Ishikawa (cell line): ENCODE measurements around the gene BTBD2.

Experiments
- CEBPB ChIP-seq: IDR thresholded peaks from 2 replicates; pipeline ENCODE4 v1.6.1; 2012
- CREB1 ChIP-seq: IDR thresholded peaks from 2 replicates; pipeline ENCODE4 v1.6.1; 2012; ENCODE audit warnings: low read depth
- EGR1 ChIP-seq: IDR thresholded peaks from 2 replicates; pipeline ENCODE4 v1.6.1; 2012
- EP300 ChIP-seq: IDR thresholded peaks from 2 replicates; pipeline ENCODE4 v1.6.1; 2012; ENCODE audit warnings: borderline replicate concordance
- FOXM1 ChIP-seq: IDR thresholded peaks from 2 replicates; pipeline ENCODE4 v1.6.1; 2012; ENCODE audit warnings: low read depth, borderline replicate concordance
- MAX ChIP-seq: IDR thresholded peaks from 2 replicates; pipeline ENCODE4 v1.6.1; 2012
- NFIC ChIP-seq: IDR thresholded peaks from 2 replicates; pipeline ENCODE4 v1.6.1; 2012
- RAD21 ChIP-seq: IDR thresholded peaks from 2 replicates; pipeline ENCODE4 v1.6.1; 2012; ENCODE audit warnings: low read depth
- TAF1 ChIP-seq: IDR thresholded peaks from 2 replicates; pipeline ENCODE4 v1.6.1; 2012; ENCODE audit warnings: low read depth, mild to moderate bottlenecking
- TCF12 ChIP-seq: IDR thresholded peaks from 2 replicates; pipeline ENCODE4 v1.6.1; 2012; ENCODE audit warnings: low read depth
- TEAD4 ChIP-seq: IDR thresholded peaks from 2 replicates; pipeline ENCODE4 v1.6.1; 2012
- YY1 ChIP-seq: IDR thresholded peaks from 2 replicates; pipeline ENCODE4 v1.6.1; 2012; ENCODE audit warnings: low read depth
- ZBTB7A ChIP-seq: IDR thresholded peaks from 2 replicates; pipeline ENCODE4 v1.6.1; 2012; ENCODE audit warnings: low read depth
- TF ChIP-seq, protein P1 (sequence below): IDR thresholded peaks from 2 replicates; pipeline ENCODE4 v1.6.1; 2012; ENCODE audit warnings: low read depth, mild to moderate bottlenecking
- TF ChIP-seq, protein P2 (sequence below): IDR thresholded peaks from 2 replicates; pipeline ENCODE4 v1.6.1; 2012

Gene BTBD2

GRCh38 chr19:2021453-2022140 is 6.1 kb upstream of the BTBD2 start:
- TF ChIP-seq TEAD4 (no peak), TCF12 (no peak), TAF1 (no peak)

DNA sequence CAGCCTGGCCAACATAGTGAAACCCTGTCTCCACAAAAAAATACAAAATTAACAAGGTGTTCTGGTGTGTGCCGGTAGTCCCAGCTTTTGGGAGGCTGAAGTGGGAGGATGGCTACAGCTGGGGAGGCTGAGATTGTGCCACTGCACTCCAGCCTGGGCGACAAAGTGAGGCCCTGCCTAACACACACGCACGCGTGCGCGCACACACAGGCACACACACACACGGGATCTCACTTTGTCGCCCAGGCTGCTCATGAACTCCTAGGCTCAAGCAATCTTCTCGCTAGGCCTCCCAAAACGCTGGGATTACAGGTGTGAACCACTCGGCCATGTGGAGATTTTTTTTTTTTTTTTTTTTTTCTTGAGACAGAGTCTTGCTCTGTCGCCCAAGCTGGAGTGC is 3.2 kb upstream of the BTBD2 start:
- TF ChIP-seq EP300 = no peak
- no peak for TF ChIP-seq NFIC
- TF ChIP-seq TEAD4 = no peak
- no peak for TF ChIP-seq EGR1
- TF ChIP-seq MAX = no peak
- TF ChIP-seq YY1 = no peak
- no peak for TF ChIP-seq TCF12
- TF ChIP-seq, protein P1, sequence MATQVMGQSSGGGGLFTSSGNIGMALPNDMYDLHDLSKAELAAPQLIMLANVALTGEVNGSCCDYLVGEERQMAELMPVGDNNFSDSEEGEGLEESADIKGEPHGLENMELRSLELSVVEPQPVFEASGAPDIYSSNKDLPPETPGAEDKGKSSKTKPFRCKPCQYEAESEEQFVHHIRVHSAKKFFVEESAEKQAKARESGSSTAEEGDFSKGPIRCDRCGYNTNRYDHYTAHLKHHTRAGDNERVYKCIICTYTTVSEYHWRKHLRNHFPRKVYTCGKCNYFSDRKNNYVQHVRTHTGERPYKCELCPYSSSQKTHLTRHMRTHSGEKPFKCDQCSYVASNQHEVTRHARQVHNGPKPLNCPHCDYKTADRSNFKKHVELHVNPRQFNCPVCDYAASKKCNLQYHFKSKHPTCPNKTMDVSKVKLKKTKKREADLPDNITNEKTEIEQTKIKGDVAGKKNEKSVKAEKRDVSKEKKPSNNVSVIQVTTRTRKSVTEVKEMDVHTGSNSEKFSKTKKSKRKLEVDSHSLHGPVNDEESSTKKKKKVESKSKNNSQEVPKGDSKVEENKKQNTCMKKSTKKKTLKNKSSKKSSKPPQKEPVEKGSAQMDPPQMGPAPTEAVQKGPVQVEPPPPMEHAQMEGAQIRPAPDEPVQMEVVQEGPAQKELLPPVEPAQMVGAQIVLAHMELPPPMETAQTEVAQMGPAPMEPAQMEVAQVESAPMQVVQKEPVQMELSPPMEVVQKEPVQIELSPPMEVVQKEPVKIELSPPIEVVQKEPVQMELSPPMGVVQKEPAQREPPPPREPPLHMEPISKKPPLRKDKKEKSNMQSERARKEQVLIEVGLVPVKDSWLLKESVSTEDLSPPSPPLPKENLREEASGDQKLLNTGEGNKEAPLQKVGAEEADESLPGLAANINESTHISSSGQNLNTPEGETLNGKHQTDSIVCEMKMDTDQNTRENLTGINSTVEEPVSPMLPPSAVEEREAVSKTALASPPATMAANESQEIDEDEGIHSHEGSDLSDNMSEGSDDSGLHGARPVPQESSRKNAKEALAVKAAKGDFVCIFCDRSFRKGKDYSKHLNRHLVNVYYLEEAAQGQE = no peak
- no peak for TF ChIP-seq FOXM1
- no peak for TF ChIP-seq CEBPB
- TF ChIP-seq, protein P2, sequence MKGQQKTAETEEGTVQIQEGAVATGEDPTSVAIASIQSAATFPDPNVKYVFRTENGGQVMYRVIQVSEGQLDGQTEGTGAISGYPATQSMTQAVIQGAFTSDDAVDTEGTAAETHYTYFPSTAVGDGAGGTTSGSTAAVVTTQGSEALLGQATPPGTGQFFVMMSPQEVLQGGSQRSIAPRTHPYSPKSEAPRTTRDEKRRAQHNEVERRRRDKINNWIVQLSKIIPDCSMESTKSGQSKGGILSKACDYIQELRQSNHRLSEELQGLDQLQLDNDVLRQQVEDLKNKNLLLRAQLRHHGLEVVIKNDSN = no peak
- TF ChIP-seq RAD21 = no peak
- TF ChIP-seq CREB1 = no peak
- TF ChIP-seq TAF1 = no peak
- no peak for TF ChIP-seq ZBTB7A

DNA sequence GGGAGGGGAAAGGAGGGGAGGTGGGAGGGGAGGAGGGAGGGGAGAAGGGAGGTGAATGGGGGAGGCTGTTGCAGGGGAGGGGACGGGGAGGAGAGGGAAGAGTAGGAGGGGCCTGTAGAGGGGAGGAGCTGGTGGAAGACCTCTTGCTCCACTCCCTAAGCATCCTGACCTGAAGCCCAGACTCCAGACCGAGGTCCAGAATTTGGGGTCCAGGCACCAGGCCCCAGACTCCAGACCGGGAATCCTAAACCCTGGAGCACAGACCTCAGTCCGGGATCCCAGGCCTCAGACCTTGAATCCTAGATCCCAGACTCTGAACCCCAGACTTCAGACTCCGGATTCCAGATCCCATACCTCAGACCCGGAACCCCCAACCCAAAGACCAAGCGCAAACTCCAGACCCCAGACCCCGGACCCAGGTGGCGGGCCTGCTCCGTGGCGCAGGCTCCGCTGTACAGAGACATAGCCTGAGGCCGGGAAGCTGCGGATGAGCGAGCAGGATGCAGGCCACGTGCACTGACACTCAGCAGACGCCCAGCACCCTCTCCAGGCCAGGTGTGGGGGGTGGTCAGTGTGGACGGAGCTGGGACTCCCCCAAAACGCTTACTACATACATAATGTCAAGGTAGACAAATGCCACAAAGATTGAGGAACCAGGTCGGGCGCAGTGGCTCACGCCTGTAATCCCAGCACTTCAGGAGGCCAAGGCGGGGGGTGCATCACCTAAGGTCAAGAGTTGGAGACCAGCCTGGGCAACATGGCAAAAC is 710 bp upstream of the BTBD2 start:
- no peak for TF ChIP-seq NFIC
- TF ChIP-seq EP300 = no peak
- TF ChIP-seq FOXM1 = no peak
- TF ChIP-seq, protein P1 = no peak
- no peak for TF ChIP-seq EGR1
- TF ChIP-seq CEBPB = no peak
- TF ChIP-seq TEAD4 = no peak
- TF ChIP-seq, protein P2 = no peak
- no peak for TF ChIP-seq MAX
- no peak for TF ChIP-seq YY1
- TF ChIP-seq RAD21 = no peak
- TF ChIP-seq TCF12 = no peak
- no peak for TF ChIP-seq ZBTB7A
- no peak for TF ChIP-seq TAF1
- TF ChIP-seq CREB1 = no peak

DNA sequence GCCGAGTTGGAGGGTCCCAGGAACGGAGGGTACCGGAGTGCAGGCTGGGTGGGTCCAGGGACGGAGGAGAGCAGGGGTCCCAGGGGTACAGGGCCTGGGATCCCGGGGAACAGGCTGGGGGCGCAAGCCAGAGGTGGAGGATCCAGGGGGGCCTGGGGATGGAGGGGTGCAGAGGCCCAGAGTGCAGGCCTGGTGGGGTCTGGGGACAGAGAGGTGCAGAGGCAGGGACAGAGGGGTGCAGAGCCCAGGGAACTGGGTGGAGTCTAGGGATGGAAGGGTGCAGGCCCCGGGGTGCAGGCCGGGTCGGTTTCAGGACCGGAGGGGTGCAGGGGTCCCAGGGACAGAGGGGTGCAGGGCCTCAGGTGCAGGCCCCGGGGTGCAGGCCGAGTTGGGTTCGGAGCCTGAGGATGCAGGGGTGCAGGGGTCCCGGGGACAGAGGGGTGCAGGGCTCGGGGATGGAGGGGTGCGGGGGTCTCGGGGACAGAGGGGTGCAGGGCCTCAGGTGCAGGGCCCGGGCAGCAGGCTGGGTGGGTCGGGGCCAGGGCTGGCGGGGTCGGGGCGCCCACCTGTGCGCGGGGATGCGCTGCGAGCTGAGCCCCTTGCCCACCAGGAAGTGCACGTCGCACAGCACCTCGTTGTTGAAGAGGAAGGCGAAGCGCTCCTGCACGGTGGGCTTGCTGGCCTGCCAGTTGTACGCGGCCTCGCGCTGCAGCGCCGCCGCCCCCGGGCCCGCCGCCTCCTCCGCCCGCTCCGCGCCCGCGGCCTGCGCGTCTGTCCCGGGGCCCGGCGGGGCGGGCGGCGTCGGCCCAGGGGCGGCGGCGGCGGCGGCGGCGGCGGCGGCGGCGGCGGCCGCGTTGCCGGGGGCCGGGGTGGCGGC is 545 bp downstream of the BTBD2 start:
- TF ChIP-seq CEBPB (no peak), CREB1 (no peak), NFIC (no peak), ZBTB7A (no peak)

- no peak for TF ChIP-seq ZBTB7A
- TF ChIP-seq EP300 = no peak
- TF ChIP-seq CREB1 = no peak
- no peak for TF ChIP-seq CEBPB
- no peak for TF ChIP-seq YY1
- TF ChIP-seq, protein P2 = no peak
- no peak for TF ChIP-seq TCF12
- TF ChIP-seq FOXM1 = no peak
- TF ChIP-seq TEAD4 = no peak
Observed at GRCh38 chr19:2014131-2014571, 1.4 kb downstream of the BTBD2 start.
